Colonic mucosa (tissue), 4 donors: ENCODE data around the gene PANK4. TPM values are rescaled to one million over a fixed set of nuclear protein-coding genes. Genes with fewer than 3 reads are reported as not detected.
"Not testable (repeated sequence)": the region's sequence is repeated elsewhere in the genome, so short reads cannot be mapped to it uniquely, and the experiment has no call there.

Source experiments
- DNase-seq: peaks from one replicate; pipeline ENCODE4 v3.0.0-alpha.2; 2020
- H3K27ac ChIP-seq: fragments of 200-600 bp; one replicate; pipeline ENCODE4 v1.8.0; 2021
- H3K27me3 ChIP-seq: fragments of 200-600 bp; one replicate; pipeline ENCODE4 v1.8.0; 2021
- H3K36me3 ChIP-seq: fragments of 200-600 bp; one replicate; pipeline ENCODE4 v1.8.0; 2021
- H3K4me1 ChIP-seq: fragments of 200-600 bp; one replicate; pipeline ENCODE4 v1.8.0; 2021; ENCODE audit warnings: mild to moderate bottlenecking
- H3K4me3 ChIP-seq: fragments of 200-600 bp; one replicate; pipeline ENCODE4 v1.8.0; 2021
- H3K9ac ChIP-seq, 2 donors: one replicate each; pipeline ENCODE4 v1.7.0; 2013; ENCODE audit warnings: control low read depth in 2 of 2, low read depth in 2 of 2, low read length in 2 of 2
- H3K9me3 ChIP-seq: fragments of 200-600 bp; one replicate; pipeline ENCODE4 v1.8.0; 2021
- CTCF ChIP-seq: fragments of 200-600 bp; IDR thresholded peaks from one replicate; pipeline ENCODE4 v1.8.0; 2022; ENCODE audit warnings: antibody characterized with exemption, mild to moderate bottlenecking
- intact Hi-C: fragments of 100-400 bp; cut with DNase I; formaldehyde crosslinking; loops from one replicate; pipeline ENCODE4 v1.14.1; 2022
- total RNA-seq, 2 donors: library from RNA; stranded (reverse); fragmentation: NEBNext Ultra II Directional in 1 of 2; extraction: Animal tissue kit (Norgen Biotek cat#: 25700) in 1 of 2; gene quantifications; one replicate each; pipeline ENCODE4 v1.2.1, GENCODE V29; 2021
- donor health status: healthy.
- donor health status: DM: no; HTN: no; CAD: no.
- donor health status: DM: no; HTN: no; CAD: no.

The PANK4 gene
- total RNA-seq, 2 donors from 2014 or later, result 27.0 to 42.0 TPM

- intact Hi-C loops, result no loop called here
- no peak for TF ChIP-seq CTCF
- Histone ChIP-seq H3K27ac (no peak overlapping the region), H3K36me3 (no peaks in the 10 kb centered on the region), H3K27me3 (no peaks in the 10 kb centered on the region), H3K4me3 (no peak overlapping the region), H3K9ac (no peak overlapping the region), H3K4me1 (no peaks in the 10 kb centered on the region), H3K9me3 (no peaks in the 10 kb centered on the region)
- DNase-seq, result no peak
Observed at GRCh38 chr1:2460996-2461751, 65.2 kb downstream of the PANK4 start.

GRCh38 chr1:2460203-2460602, 66.2 kb downstream of the PANK4 start:
- TF ChIP-seq CTCF, result no peak
- no peaks in the 10 kb centered on the region for H3K36me3 ChIP-seq
- no peaks in the 10 kb centered on the region for H3K4me1 ChIP-seq
- no peaks in the 10 kb centered on the region for H3K27me3 ChIP-seq
- H3K9ac ChIP-seq, result no peak overlapping the region
- H3K27ac ChIP-seq, result no peak overlapping the region
- no peak overlapping the region for H3K4me3 ChIP-seq
- DNase-seq, result no peak
- H3K9me3 ChIP-seq, result no peaks in the 10 kb centered on the region
- intact Hi-C loops, result no loop called here

- no peak overlapping the region for H3K27ac ChIP-seq
- TF ChIP-seq CTCF, result no peak
- H3K4me3 ChIP-seq, result no peak overlapping the region
- H3K36me3 ChIP-seq, result no peaks in the 10 kb centered on the region
- intact Hi-C loops, result no loop called here
- H3K27me3 ChIP-seq, result no peaks in the 10 kb centered on the region
- no peak overlapping the region for H3K9ac ChIP-seq
- no peak for DNase-seq
- no peaks in the 10 kb centered on the region for H3K9me3 ChIP-seq
- no peaks in the 10 kb centered on the region for H3K4me1 ChIP-seq
Observed at GRCh38 chr1:2459757-2460156, 66.6 kb downstream of the PANK4 start.

GRCh38 chr1:2459102-2459753, 67.2 kb downstream of the PANK4 start:
- intact Hi-C loops, H3K4me3 ChIP-seq, H3K4me1 ChIP-seq, H3K9me3 ChIP-seq, DNase-seq, H3K9ac ChIP-seq, H3K36me3 ChIP-seq, H3K27me3 ChIP-seq, H3K27ac ChIP-seq: not testable (repeated sequence)

- TF ChIP-seq CTCF, result no peak
- Histone ChIP-seq H3K4me1 (no peaks in the 10 kb centered on the region), H3K4me3 (no peak overlapping the region), H3K36me3 (no peaks in the 10 kb centered on the region), H3K9me3 (no peaks in the 10 kb centered on the region), H3K9ac (no peak overlapping the region), H3K27me3 (no peaks in the 10 kb centered on the region), H3K27ac (no peak overlapping the region)
- no peak for DNase-seq
- intact Hi-C loops, result no loop called here
Observed at GRCh38 chr1:2458687-2459086, 67.7 kb downstream of the PANK4 start.

Other genes with a start within 250 kb of the PANK4 start
- gene MORN1, start 135.0 kb downstream of the PANK4 start, total RNA-seq, result 10 to 100 TPM; 11.3 to 18.9 TPM
- 100 to 1,000 TPM; 190 to 216 TPM for gene RER1, start 134.8 kb downstream of the PANK4 start, total RNA-seq
- 10 to 100 TPM; 15.0 to 22.7 TPM for gene PEX10, start 114.0 kb downstream of the PANK4 start, total RNA-seq
- gene PLCH2, start 50.3 kb downstream of the PANK4 start, total RNA-seq, result 1 to 10 TPM; 2.0 to 3.8 TPM
- gene HES5, start 3.7 kb upstream of the PANK4 start, total RNA-seq, result 1 to 10 TPM; 2.5 to 4.2 TPM
- gene TNFRSF14, start 29.8 kb upstream of the PANK4 start, total RNA-seq, result 100 to 1,000 TPM; 111 to 145 TPM
- 100 to 1,000 TPM; 105 to 120 TPM for gene PRXL2B, start 60.2 kb upstream of the PANK4 start, total RNA-seq
- gene MMEL1, start 106.4 kb upstream of the PANK4 start, total RNA-seq, result 10 to 100 TPM; 11.4 to 13.9 TPM